ENCODE results near the gene ZDHHC22. TPM values are rescaled to one million over a fixed set of nuclear protein-coding genes. Genes with fewer than 3 reads are reported as not detected.
"Not testable (repeated sequence)": the region's sequence is repeated elsewhere in the genome, so short reads cannot be mapped to it uniquely, and the experiment has no call there.

ZDHHC22 gene
- total and polyA plus RNA-seq, 12 donors = 0.06 to 1.2 (median 0.24) TPM; not detected in 7

DNA sequence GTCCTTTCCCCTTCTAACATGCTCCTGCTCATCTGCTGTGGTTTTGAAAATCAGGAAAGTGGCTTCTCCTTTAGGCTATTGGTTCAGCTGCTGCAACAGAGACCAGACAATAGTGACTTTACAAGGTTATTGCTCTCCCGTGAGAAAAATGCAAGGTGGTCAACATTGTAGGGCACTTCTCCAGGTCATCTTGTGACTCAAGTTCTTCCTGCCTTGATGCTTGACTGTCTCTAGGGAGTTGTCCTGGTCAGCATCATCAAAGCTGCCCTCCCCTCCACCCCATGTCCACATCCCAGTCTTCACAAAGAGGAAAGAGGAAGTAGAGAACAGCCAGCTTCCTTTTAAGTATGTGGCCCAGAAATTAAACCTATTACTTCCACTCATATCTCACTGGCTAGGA, 36.1 kb upstream of the ZDHHC22 start:
- no peak overlapping the region for H3K4me3 ChIP-seq
- peaks cover 7% of the 10 kb centered on the region for H3K27me3 ChIP-seq
- WGBS, 4 donors = 0 to 26% (median 15%) methylated on average over 1 of the region's 1 CpG
- TF ChIP-seq, protein P1, sequence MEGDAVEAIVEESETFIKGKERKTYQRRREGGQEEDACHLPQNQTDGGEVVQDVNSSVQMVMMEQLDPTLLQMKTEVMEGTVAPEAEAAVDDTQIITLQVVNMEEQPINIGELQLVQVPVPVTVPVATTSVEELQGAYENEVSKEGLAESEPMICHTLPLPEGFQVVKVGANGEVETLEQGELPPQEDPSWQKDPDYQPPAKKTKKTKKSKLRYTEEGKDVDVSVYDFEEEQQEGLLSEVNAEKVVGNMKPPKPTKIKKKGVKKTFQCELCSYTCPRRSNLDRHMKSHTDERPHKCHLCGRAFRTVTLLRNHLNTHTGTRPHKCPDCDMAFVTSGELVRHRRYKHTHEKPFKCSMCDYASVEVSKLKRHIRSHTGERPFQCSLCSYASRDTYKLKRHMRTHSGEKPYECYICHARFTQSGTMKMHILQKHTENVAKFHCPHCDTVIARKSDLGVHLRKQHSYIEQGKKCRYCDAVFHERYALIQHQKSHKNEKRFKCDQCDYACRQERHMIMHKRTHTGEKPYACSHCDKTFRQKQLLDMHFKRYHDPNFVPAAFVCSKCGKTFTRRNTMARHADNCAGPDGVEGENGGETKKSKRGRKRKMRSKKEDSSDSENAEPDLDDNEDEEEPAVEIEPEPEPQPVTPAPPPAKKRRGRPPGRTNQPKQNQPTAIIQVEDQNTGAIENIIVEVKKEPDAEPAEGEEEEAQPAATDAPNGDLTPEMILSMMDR (IDR thresholded peaks at IDR 0.05) = no peak
- no peak for TF ChIP-seq POLR2A (IDR thresholded peaks at IDR 0.05)
- intact Hi-C loops (cut with DNase I) = no loop called here
- H3K4me1 ChIP-seq (replicated peaks in 1 of 2) = peaks cover 8 to 11% of the 10 kb centered on the region in 2 donors
- no peak for DNase-seq
- H3K9me3 ChIP-seq (replicated peaks in 1 of 3) = no peaks in the 10 kb centered on the region
- no peak overlapping the region for H3K27ac ChIP-seq
- no peaks in the 10 kb centered on the region for H3K36me3 ChIP-seq (replicated peaks in 1 of 2)

GRCh38 chr14:77175843-77176242, 34.3 kb upstream of the ZDHHC22 start:
- no peak for TF ChIP-seq POLR2A (IDR thresholded peaks at IDR 0.05)
- TF ChIP-seq, protein P1 (IDR thresholded peaks at IDR 0.05) = no peak

DNA sequence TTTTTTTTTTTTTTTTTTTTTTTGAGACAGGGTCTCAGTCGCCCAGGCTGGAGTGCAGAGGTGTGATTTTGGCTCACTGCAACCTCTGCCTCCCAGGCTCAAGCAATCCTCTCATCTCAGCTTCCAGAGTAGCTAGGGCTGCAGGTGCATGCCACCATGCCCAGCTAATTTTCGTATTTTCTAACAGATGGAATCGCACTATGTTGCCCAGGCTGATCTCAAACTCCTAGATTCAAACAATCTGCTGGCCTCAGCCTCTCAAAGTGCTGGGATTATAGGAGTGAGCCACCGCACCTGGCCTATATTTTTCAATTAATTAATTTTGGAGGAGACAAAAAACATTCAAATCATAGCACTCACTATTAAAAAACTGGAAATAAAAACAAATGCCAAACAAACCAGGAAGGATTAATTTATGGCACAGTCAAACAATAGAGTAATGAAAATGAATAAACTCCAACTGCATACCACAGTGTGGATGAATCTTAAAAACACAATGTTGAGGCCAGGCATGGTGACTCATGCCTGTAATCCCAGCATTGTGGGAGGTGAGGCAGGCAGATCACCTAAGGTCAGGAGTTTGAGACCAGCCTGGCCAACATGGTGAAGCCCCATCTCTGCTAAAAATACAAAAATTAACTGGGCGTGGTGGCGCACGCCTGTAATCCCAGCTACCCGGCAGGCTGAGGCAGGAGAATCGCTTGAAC, 32.5 kb upstream of the ZDHHC22 start:
- H3K27me3 ChIP-seq; H3K4me1 ChIP-seq (replicated peaks in 1 of 2); H3K27ac ChIP-seq; H3K9me3 ChIP-seq (replicated peaks in 1 of 3); DNase-seq; H3K4me3 ChIP-seq; intact Hi-C loops (cut with DNase I); H3K36me3 ChIP-seq (replicated peaks in 1 of 2): not testable (repeated sequence)
- WGBS, 4 donors = 85 to 93% (median 87%) methylated on average over 4 to 9 of the region's 9 CpGs

More at GRCh38 chr14:77175843-77176242, 34.3 kb upstream of the ZDHHC22 start:
- H3K27ac ChIP-seq = no peak overlapping the region
- H3K9me3 ChIP-seq (replicated peaks in 1 of 3) = no peaks in the 10 kb centered on the region
- intact Hi-C loops (cut with DNase I) = no loop called here
- no peaks in the 10 kb centered on the region for H3K27me3 ChIP-seq
- H3K36me3 ChIP-seq (replicated peaks in 1 of 2) = no peaks in the 10 kb centered on the region
- H3K4me3 ChIP-seq = no peak overlapping the region
- no peak for DNase-seq
- no peaks in the 10 kb centered on the region for H3K4me1 ChIP-seq (replicated peaks in 1 of 2)
- 71 to 86% (median 79%) methylated on average over 3 of the region's 3 CpGs for WGBS, 4 donors

DNA sequence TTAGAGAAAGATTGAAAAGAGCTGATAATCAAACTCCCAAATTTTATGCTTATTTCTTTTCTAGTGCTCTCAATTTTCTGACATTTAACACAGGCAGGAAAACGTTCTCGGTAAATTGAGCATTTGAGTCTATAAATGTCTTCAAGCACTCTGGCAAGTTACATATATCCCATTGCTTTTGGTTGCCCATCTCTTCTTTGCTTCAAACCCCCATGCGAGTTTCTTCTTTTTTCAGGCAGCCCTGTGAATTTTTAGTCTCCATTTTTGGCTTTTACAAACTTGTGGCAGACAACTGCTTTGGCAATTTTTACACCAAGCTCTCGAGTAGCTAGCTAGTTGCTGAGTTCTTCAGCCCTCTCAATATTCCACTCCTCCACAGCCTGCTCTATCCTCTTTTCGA, 31.3 kb upstream of the ZDHHC22 start:
- 68 to 80% (median 73%) methylated on average over 5 of the region's 5 CpGs for WGBS, 4 donors
- H3K36me3 ChIP-seq (replicated peaks in 1 of 2) = no peaks in the 10 kb centered on the region
- no peak for DNase-seq

More for the DNA sequence above, 31.3 kb upstream of the ZDHHC22 start:
- no peaks in the 10 kb centered on the region for H3K4me1 ChIP-seq (replicated peaks in 1 of 2)
- no peak for TF ChIP-seq POLR2A (IDR thresholded peaks at IDR 0.05)
- TF ChIP-seq, protein P1 (IDR thresholded peaks at IDR 0.05) = no peak
- no peaks in the 10 kb centered on the region for H3K9me3 ChIP-seq (replicated peaks in 1 of 3)
- H3K27me3 ChIP-seq = no peaks in the 10 kb centered on the region
- no peak overlapping the region for H3K4me3 ChIP-seq
- intact Hi-C loops (cut with DNase I) = no loop called here
- no peak overlapping the region for H3K27ac ChIP-seq

Data from adrenal gland (tissue), 12 donors.